Transverse colon (tissue), 4 donors: Measurements from ENCODE around the gene TLE7. TPM values are rescaled to one million over a fixed set of nuclear protein-coding genes. Genes with fewer than 3 reads are reported as not detected.

Experiments used
- DNase-seq: peaks from one replicate; pipeline ENCODE4 v3.0.0-alpha.2; 2019
- H3K27ac ChIP-seq, 4 donors: fragments of 200-600 bp; sonication (generic); 2 replicates each; pipeline ENCODE4 v1.5.1; 2016 to 2018; ENCODE audit warnings: inconsistent platforms in 4 of 4
- H3K27me3 ChIP-seq: fragments of 200-600 bp; sonication (generic); 2 replicates; pipeline ENCODE4 v1.5.1; 2017; ENCODE audit warnings: inconsistent platforms
- H3K36me3 ChIP-seq, 4 donors: fragments of 200-600 bp; sonication (generic); 2 replicates each; pipeline ENCODE4 v1.5.1; 2017 to 2019; ENCODE audit warnings: inconsistent platforms in 4 of 4
- H3K4me1 ChIP-seq, 4 donors: fragments of 200-600 bp; sonication (generic); 2 replicates each; pipeline ENCODE4 v1.5.1; 2017 to 2020; ENCODE audit warnings: inconsistent platforms in 4 of 4
- H3K4me3 ChIP-seq, 4 donors: fragments of 200-600 bp; sonication (generic); 1 replicate in 1 of 4; 2 replicates in 3 of 4; pipeline versions ENCODE4 v1.5.1 to v1.6.1; 2017 to 2019; ENCODE audit warnings: inconsistent platforms in 4 of 4
- H3K9me3 ChIP-seq, 2 donors: fragments of 200-600 bp; sonication (generic); 2 replicates each; pipeline ENCODE4 v1.5.1; 2017 to 2019; ENCODE audit warnings: inconsistent platforms in 2 of 2
- CTCF ChIP-seq, 5 experiments: fragments of 200-600 bp in 3 of 5; fragments of 450-650 bp in 2 of 5; sonication (generic) in 3 of 5; IDR thresholded peaks; 1 replicate in 2 of 5; 2 replicates in 3 of 5; pipeline ENCODE4 v1.5.1; 2016 to 2017; ENCODE audit warnings: antibody characterized with exemption in 5 of 5, inconsistent platforms in 3 of 5, mild to moderate bottlenecking in 2 of 5, moderate library complexity in 1 of 5
- EP300 ChIP-seq: sonication (generic); formaldehyde crosslinking; IDR thresholded peaks from one replicate; pipeline ENCODE4 v1.6.1; 2017; ENCODE audit warnings: antibody characterized with exemption, low read depth
- POLR2A ChIP-seq: fragments of 450-650 bp; IDR thresholded peaks from one replicate; pipeline ENCODE4 v1.6.1; 2016; ENCODE audit warnings: antibody characterized with exemption, mild to moderate bottlenecking, moderate library complexity
- POLR2AphosphoS5 ChIP-seq, 3 donors: sonication (generic); formaldehyde crosslinking; IDR thresholded peaks; one replicate each; pipeline ENCODE4 v1.6.1; 2016; ENCODE audit warnings: antibody characterized with exemption in 3 of 3
- WGBS, 2 donors: methylation state at CpG; one replicate each; pipeline ENCODE4 v1.1.5; 2018; ENCODE audit warnings: low coverage in 1 of 2; 5-methylcytosine and 5-hydroxymethylcytosine counted together
- in situ Hi-C, 4 donors: fragments of 200-750 bp; cut with MboI; loops; one replicate each; pipeline versions ENCODE4 v1.15.0 to v1.15.1; 2017; ENCODE audit warnings: low sequenced_read_pairs in 3 of 4, low pct_ligation_motif_present in 1 of 4, low pct_unique_long_range_greater_than_20kb in 1 of 4
- intact Hi-C: fragments of 100-400 bp; cut with DNase I; formaldehyde crosslinking; loops from one replicate; pipeline ENCODE4 v1.15.1; 2023; ENCODE audit warnings: low total_unique reads
- total RNA-seq, 4 donors: library from RNA; depleted of rRNA; stranded (reverse); fragments of >200 nt; gene quantifications; one replicate each; pipeline ENCODE4 v1.1.0, GENCODE V29; 2016

The TLE7 gene
- total RNA-seq, 4 donors from 2014 or later: not detected

DNA sequence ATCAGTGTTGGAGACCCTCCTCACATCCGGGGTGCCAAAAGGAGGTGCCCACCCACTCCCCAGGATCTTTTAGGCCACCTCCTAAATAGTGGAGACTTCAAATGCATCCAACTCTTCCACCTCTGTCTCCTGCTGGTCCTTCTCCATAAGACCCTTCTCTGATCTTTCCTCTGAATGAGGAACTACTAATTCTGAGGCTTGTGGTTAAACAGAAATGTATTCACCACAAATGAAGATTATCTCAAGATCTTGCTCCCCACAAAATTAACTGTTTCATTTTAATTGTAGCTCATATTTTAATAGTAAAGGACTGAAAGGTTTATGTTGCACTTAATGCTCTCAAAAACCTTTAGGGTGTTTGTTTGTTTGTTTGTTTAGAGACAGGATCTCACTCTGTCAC lies 34.1 kb downstream of the TLE7 start:
- intact Hi-C loops: no loop called here
- Histone ChIP-seq H3K36me3 (no peaks in the 10 kb centered on the region), H3K4me1 (peaks cover 0 to 6% (median 0%) of the 10 kb centered on the region in 4 donors), H3K4me3 (no peak overlapping the region), H3K9me3 (no peaks in the 10 kb centered on the region), H3K27ac (no peak overlapping the region), H3K27me3 (peaks cover 8% of the 10 kb centered on the region)
- in situ Hi-C loops: loop anchor here in 1 of 4 donors (25.0 kb wide), 1 partner anchor 205 kb away; no protein-coding TSS in a partner anchor
- TF ChIP-seq CTCF (IDR thresholded peaks at IDR 0.05): no peak
- WGBS, 2 donors: 90% methylated on average over 1 of the region's 1 CpG; no CpG with 5 or more reads in 1 of the 2 donors
- no peak for DNase-seq

- 60 to 70% methylated on average over 1 to 8 of the region's 8 CpGs for WGBS, 2 donors
- TF ChIP-seq POLR2AphosphoS5 (IDR thresholded peaks at IDR 0.05) (no peak), EP300 (no peak), POLR2A (no peak), CTCF (IDR thresholded peaks at IDR 0.05) (no peak)
- no peak overlapping the region for H3K4me3 ChIP-seq
- no peak overlapping the region for H3K27ac ChIP-seq
- H3K27me3 ChIP-seq: peaks cover 8% of the 10 kb centered on the region
- in situ Hi-C loops (loop anchor here in 1 of 4 donors (25.0 kb wide), 1 partner anchor 206 kb away; no protein-coding TSS in a partner anchor), intact Hi-C loops (no loop called here)
- no peaks in the 10 kb centered on the region for H3K36me3 ChIP-seq
- DNase-seq: no peak
- H3K4me1 ChIP-seq: no peaks in the 10 kb centered on the region
- no peaks in the 10 kb centered on the region for H3K9me3 ChIP-seq
Measured at GRCh38 chr16:71406724-71407123, 35.1 kb downstream of the TLE7 start.

DNA sequence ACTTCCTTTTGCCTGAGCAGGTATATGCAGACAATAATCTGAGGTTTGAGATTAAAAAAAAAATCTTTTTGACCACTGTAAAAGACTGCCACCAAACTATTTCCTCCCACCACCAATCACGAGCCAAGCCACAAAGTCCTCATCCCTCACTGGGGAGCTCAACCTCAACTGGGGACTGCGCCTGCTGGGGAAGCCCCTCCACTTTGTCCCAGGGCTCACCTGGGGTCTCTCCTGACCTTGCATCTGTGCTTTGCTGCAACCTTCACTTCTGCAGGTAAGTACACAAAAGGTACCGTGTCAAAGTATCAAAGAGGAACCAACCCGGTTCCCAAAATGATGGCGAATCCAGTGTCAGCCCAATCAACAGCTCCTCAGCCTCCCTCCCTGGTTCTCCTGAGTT lies 35.5 kb downstream of the TLE7 start:
- H3K9me3 ChIP-seq: no peaks in the 10 kb centered on the region
- TF ChIP-seq CTCF (IDR thresholded peaks at IDR 0.05) (no peak), POLR2AphosphoS5 (IDR thresholded peaks at IDR 0.05) (no peak), EP300 (no peak), POLR2A (no peak)
- DNase-seq: no peak
- intact Hi-C loops: no loop called here
- H3K27ac ChIP-seq: no peak overlapping the region
- H3K4me1 ChIP-seq: no peaks in the 10 kb centered on the region
- WGBS, 2 donors: 79% methylated on average over 5 of the region's 5 CpGs; no CpG with 5 or more reads in 1 of the 2 donors
- peaks cover 8% of the 10 kb centered on the region for H3K27me3 ChIP-seq
- H3K36me3 ChIP-seq: no peaks in the 10 kb centered on the region
- no peak overlapping the region for H3K4me3 ChIP-seq
- in situ Hi-C loops: loop anchor here in 1 of 4 donors (25.0 kb wide), 1 partner anchor 206 kb away; no protein-coding TSS in a partner anchor

DNA sequence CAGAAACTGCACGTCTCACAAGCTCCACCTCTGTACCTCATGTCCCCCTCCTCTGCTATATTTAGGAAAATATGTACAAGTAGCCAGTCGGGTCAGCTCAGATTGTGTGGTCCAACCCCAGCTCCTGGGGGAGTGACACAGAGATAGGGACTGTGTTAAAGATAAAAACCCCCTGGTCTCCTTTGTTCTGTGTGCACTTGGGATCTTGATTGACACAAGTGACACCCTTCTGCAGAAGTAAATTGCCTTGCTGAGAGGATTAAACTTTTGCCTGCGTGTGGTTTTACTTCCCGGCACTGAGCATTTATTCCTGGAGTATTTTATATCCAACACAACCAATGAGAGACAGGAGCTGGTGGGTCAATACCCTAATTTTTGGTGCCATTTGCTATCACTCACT lies 37.5 kb downstream of the TLE7 start:
- Histone ChIP-seq H3K9me3 (no peaks in the 10 kb centered on the region), H3K4me1 (no peaks in the 10 kb centered on the region), H3K27ac (no peak overlapping the region), H3K4me3 (no peak overlapping the region), H3K36me3 (no peaks in the 10 kb centered on the region), H3K27me3 (peaks cover 6% of the 10 kb centered on the region)
- DNase-seq: no peak
- TF ChIP-seq EP300 (no peak), CTCF (IDR thresholded peaks at IDR 0.05) (no peak), POLR2A (no peak), POLR2AphosphoS5 (IDR thresholded peaks at IDR 0.05) (no peak)
- 79 to 93% methylated on average over 2 to 4 of the region's 4 CpGs for WGBS, 2 donors
- intact Hi-C loops: no loop called here
- in situ Hi-C loops: loop anchor here in 1 of 4 donors (25.0 kb wide), 1 partner anchor 208 kb away; no protein-coding TSS in a partner anchor
